Muscle layer of colon (tissue), 2 donors: Measurements from ENCODE around the gene KIAA0825.

Experiments
- H3K27ac ChIP-seq: one replicate; pipeline ENCODE4 v1.7.0; 2013; ENCODE audit warnings: low read depth, mild to moderate bottlenecking, low read length, moderate library complexity
- H3K27me3 ChIP-seq, 2 donors: one replicate each; pipeline ENCODE4 v1.7.0; 2013; ENCODE audit warnings: low read length in 2 of 2, mild to moderate bottlenecking in 2 of 2; ENCODE audit not compliant: insufficient read depth in 2 of 2, control insufficient read depth in 1 of 2
- H3K36me3 ChIP-seq: one replicate; pipeline ENCODE4 v1.7.0; 2013; ENCODE audit warnings: mild to moderate bottlenecking, low read length; ENCODE audit not compliant: insufficient read depth
- H3K4me1 ChIP-seq: one replicate; pipeline ENCODE4 v1.7.0; 2013; ENCODE audit warnings: mild to moderate bottlenecking, low read length; ENCODE audit not compliant: insufficient read depth
- H3K4me3 ChIP-seq, 2 donors: one replicate each; pipeline ENCODE4 v1.7.0; 2013; ENCODE audit warnings: low read length in 2 of 2, low read depth in 1 of 2, mild to moderate bottlenecking in 1 of 2, moderate library complexity in 1 of 2
- H3K9ac ChIP-seq: one replicate; pipeline ENCODE4 v1.7.0; 2013; ENCODE audit warnings: low read length
- H3K9me3 ChIP-seq: one replicate; pipeline ENCODE4 v1.7.0; 2013; ENCODE audit warnings: mild to moderate bottlenecking, low read length
- donor health status: abdominal sarcoma.
- donor health status: Adenocarcinoma of cecum.

The KIAA0825 gene

GRCh38 chr5:94254214-94254613, 364.2 kb downstream of the KIAA0825 start:
- Histone ChIP-seq H3K9me3 (no peaks in the 10 kb centered on the region), H3K4me3 (no peak overlapping the region), H3K27ac (no peak overlapping the region), H3K4me1 (no peaks in the 10 kb centered on the region), H3K27me3 (no peaks in the 10 kb centered on the region), H3K9ac (no peak overlapping the region), H3K36me3 (no peaks in the 10 kb centered on the region)

- Histone ChIP-seq H3K4me3 (no peak overlapping the region), H3K27ac (no peak overlapping the region), H3K36me3 (no peaks in the 10 kb centered on the region)
Observed at GRCh38 chr5:94250985-94251384, 367.4 kb downstream of the KIAA0825 start.

DNA sequence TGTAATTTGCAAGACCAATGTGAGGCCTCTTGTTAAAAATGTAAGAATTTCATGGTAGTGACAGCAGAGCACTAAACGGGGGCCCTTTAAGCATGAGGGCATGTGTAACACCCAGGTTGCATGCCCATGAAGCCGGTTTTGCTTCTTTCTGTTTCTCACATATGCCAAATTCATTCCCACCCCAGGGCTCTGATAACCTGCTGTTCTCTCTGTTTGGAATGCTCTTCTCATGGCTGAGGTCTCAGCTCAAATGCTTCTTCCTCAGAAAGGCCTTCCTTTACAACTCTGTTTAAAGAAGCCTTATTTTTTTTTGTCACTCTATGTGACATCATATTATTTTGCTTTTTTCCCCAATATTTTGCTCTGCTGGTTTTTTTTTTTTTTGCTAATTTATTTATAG, 369.0 kb downstream of the KIAA0825 start:
- no peak overlapping the region for H3K4me3 ChIP-seq
- no peaks in the 10 kb centered on the region for H3K27me3 ChIP-seq
- no peaks in the 10 kb centered on the region for H3K36me3 ChIP-seq
- no peak overlapping the region for H3K9ac ChIP-seq
- H3K9me3 ChIP-seq = no peaks in the 10 kb centered on the region
- no peaks in the 10 kb centered on the region for H3K4me1 ChIP-seq
- H3K27ac ChIP-seq = no peak overlapping the region

More at GRCh38 chr5:94250985-94251384, 367.4 kb downstream of the KIAA0825 start:
- Histone ChIP-seq H3K27me3 (no peaks in the 10 kb centered on the region), H3K9ac (no peak overlapping the region), H3K9me3 (no peaks in the 10 kb centered on the region), H3K4me1 (no peaks in the 10 kb centered on the region)

- H3K36me3 ChIP-seq = no peaks in the 10 kb centered on the region
- no peaks in the 10 kb centered on the region for H3K9me3 ChIP-seq
- H3K9ac ChIP-seq = no peak overlapping the region
- no peaks in the 10 kb centered on the region for H3K27me3 ChIP-seq
- no peaks in the 10 kb centered on the region for H3K4me1 ChIP-seq
- H3K4me3 ChIP-seq = no peak overlapping the region
- H3K27ac ChIP-seq = no peak overlapping the region
Observed at GRCh38 chr5:94248175-94248875, 370.1 kb downstream of the KIAA0825 start.

DNA sequence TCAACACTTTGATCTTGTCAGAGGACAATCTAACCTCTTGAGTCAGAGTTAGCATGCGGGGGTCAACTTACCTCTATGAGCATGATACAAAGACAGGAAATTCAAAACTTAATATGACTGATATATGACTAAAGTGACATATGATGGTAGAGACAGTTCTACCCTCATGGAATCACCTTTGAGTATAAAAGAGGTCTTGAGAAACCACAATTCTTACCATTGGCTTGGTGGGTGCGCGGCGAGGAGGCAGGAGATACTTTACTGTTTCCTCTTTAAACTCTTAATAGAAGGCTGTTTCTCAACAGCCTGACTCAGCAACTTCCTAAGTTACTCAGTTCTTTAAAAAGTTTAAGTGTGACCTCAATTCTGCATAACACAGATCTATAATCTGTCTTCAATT, 372.8 kb downstream of the KIAA0825 start:
- Histone ChIP-seq H3K4me1 (peaks cover 10% of the 10 kb centered on the region), H3K27ac (no peak overlapping the region), H3K4me3 (no peak overlapping the region), H3K9me3 (no peaks in the 10 kb centered on the region), H3K36me3 (no peaks in the 10 kb centered on the region), H3K27me3 (no peaks in the 10 kb centered on the region), H3K9ac (no peak overlapping the region)

- H3K36me3 ChIP-seq = no peaks in the 10 kb centered on the region
- H3K27me3 ChIP-seq = no peaks in the 10 kb centered on the region
- H3K9ac ChIP-seq = no peak overlapping the region
- no peak overlapping the region for H3K27ac ChIP-seq
- peaks cover 17% of the 10 kb centered on the region for H3K4me1 ChIP-seq
- H3K4me3 ChIP-seq = no peak overlapping the region
- H3K9me3 ChIP-seq = no peaks in the 10 kb centered on the region
Observed at GRCh38 chr5:94244921-94245320, 373.5 kb downstream of the KIAA0825 start.

- Histone ChIP-seq H3K4me1 (peaks cover 20% of the 10 kb centered on the region), H3K4me3 (no peak overlapping the region), H3K9me3 (no peaks in the 10 kb centered on the region), H3K36me3 (no peaks in the 10 kb centered on the region), H3K9ac (no peak overlapping the region), H3K27ac (no peak overlapping the region), H3K27me3 (no peaks in the 10 kb centered on the region)
Observed at GRCh38 chr5:94243612-94244011, 374.8 kb downstream of the KIAA0825 start.

GRCh38 chr5:94240993-94241651, 377.3 kb downstream of the KIAA0825 start:
- Histone ChIP-seq H3K27ac (no peak overlapping the region), H3K9ac (no peak overlapping the region), H3K27me3 (no peaks in the 10 kb centered on the region), H3K9me3 (no peaks in the 10 kb centered on the region), H3K4me3 (no peak overlapping the region), H3K4me1 (peaks cover 20% of the 10 kb centered on the region), H3K36me3 (no peaks in the 10 kb centered on the region)

DNA sequence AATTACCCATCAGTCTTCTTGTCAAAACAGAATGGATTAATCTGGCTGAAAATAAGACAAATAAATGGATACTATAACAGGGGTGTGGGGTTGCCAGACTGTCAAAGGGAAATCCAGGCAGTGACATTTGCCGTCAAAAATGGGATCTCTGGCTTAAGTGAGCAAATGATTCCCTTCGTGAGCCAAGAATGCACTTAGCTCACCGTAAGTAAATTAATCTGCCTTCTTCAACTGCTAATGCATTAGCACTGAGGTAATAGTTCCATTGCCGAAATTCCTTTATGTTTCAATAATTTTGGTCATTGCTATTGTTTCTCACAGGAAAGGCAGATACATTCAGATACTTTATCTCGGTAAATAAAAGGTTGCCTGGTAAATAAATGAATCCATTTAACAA, 377.8 kb downstream of the KIAA0825 start:
- H3K4me3 ChIP-seq = no peak overlapping the region
- no peak overlapping the region for H3K9ac ChIP-seq
- H3K36me3 ChIP-seq = no peaks in the 10 kb centered on the region
- peaks cover 20% of the 10 kb centered on the region for H3K4me1 ChIP-seq
- H3K27ac ChIP-seq = no peak overlapping the region
- H3K27me3 ChIP-seq = no peaks in the 10 kb centered on the region
- H3K9me3 ChIP-seq = no peaks in the 10 kb centered on the region

GRCh38 chr5:94240134-94240533, 378.3 kb downstream of the KIAA0825 start:
- no peak overlapping the region for H3K27ac ChIP-seq
- no peak overlapping the region for H3K9ac ChIP-seq
- H3K36me3 ChIP-seq = no peaks in the 10 kb centered on the region

DNA sequence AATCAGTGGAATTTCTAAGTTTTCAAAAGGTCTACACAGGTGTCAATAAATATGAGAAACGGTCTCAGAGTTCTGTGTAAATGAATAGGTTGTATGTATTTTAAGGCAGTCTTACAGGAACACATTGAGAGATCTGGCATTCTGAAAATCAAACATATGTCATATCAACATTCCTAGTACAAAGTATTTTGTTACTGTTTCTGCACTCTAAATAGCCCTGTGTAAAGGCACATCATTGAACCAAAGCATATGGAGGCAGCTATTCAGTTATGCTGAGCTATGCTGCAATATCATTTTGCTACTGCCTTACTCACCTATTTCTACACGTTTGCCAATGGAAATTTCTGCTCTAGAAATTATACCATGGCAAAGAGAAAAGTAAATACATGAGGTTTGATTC, 379.1 kb downstream of the KIAA0825 start:
- Histone ChIP-seq H3K27ac (no peak overlapping the region), H3K27me3 (no peaks in the 10 kb centered on the region), H3K36me3 (no peaks in the 10 kb centered on the region), H3K9ac (no peak overlapping the region), H3K9me3 (no peaks in the 10 kb centered on the region), H3K4me3 (no peak overlapping the region), H3K4me1 (peaks cover 20% of the 10 kb centered on the region)

More at GRCh38 chr5:94240134-94240533, 378.3 kb downstream of the KIAA0825 start:
- Histone ChIP-seq H3K9me3 (no peaks in the 10 kb centered on the region), H3K27me3 (no peaks in the 10 kb centered on the region), H3K4me1 (peaks cover 20% of the 10 kb centered on the region), H3K4me3 (no peak overlapping the region)

DNA sequence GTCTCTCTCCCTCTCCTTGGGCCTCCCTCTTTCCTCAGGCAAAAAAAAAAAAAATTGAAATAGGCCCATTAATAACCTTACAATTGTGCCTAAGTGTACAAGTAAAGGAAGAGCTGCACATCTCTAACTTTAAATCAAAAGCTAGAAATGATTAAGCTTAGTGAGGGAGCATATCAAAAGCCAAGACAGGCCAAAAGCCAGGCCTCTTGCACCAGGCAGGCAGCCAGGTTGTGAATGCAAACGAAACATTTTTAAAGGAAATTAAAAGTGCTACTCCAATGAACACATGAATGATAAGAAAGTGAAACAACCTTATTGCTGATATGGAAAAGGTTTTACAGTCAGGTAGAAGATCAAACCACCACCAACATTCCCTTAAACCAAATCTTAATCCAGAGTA, 383.4 kb downstream of the KIAA0825 start:
- H3K4me1 ChIP-seq = peaks cover 4% of the 10 kb centered on the region
- H3K27me3 ChIP-seq = no peaks in the 10 kb centered on the region
- no peaks in the 10 kb centered on the region for H3K9me3 ChIP-seq
- no peaks in the 10 kb centered on the region for H3K36me3 ChIP-seq
- H3K9ac ChIP-seq = no peak overlapping the region
- no peak overlapping the region for H3K4me3 ChIP-seq
- H3K27ac ChIP-seq = no peak overlapping the region
